Loucy (cell line): Measurements from ENCODE around the gene ZCCHC10.
"Not testable (repeated sequence)": the region's sequence is repeated elsewhere in the genome, so short reads cannot be mapped to it uniquely, and the experiment has no call there.

Source experiments
- H2AFZ ChIP-seq: fragments of 200-600 bp; sonication (generic); 2 replicates; pipeline ENCODE4 v1.6.0; 2016; ENCODE audit warnings: antibody characterized with exemption, mild to moderate bottlenecking, low read length, moderate library complexity
- H3F3A ChIP-seq: fragments of 200-600 bp; 2 replicates; pipeline ENCODE4 v1.6.0; 2016; ENCODE audit warnings: antibody characterized with exemption, low read depth, mild to moderate bottlenecking
- H3K27me3 ChIP-seq: fragments of 200-600 bp; sonication (generic); 2 replicates; pipeline ENCODE4 v1.6.1; 2014; ENCODE audit warnings: low read length, mild to moderate bottlenecking; ENCODE audit not compliant: insufficient read depth, poor library complexity, severe bottlenecking
- H3K36me3 ChIP-seq: fragments of 200-600 bp; sonication (generic); 2 replicates; pipeline ENCODE4 v1.6.1; 2016; ENCODE audit warnings: low read length; ENCODE audit not compliant: insufficient read depth
- H3K4me1 ChIP-seq: fragments of 200-600 bp; sonication (generic); 2 replicates; pipeline ENCODE4 v1.5.1; 2014; ENCODE audit warnings: low read length, mild to moderate bottlenecking; ENCODE audit not compliant: insufficient read depth, poor library complexity, severe bottlenecking
- H3K4me2 ChIP-seq: fragments of 200-600 bp; sonication (generic); 2 replicates; pipeline ENCODE4 v1.6.0; 2014; ENCODE audit warnings: antibody characterized with exemption, low read length, low read depth, mild to moderate bottlenecking; ENCODE audit not compliant: poor library complexity, severe bottlenecking
- H3K4me3 ChIP-seq: fragments of 200-600 bp; sonication (generic); 2 replicates; pipeline ENCODE4 v1.5.1; 2014; ENCODE audit warnings: low read length, mild to moderate bottlenecking, mixed read lengths; ENCODE audit not compliant: poor library complexity, severe bottlenecking
- H3K79me2 ChIP-seq: fragments of 200-600 bp; sonication (generic); 2 replicates; pipeline ENCODE4 v1.6.1; 2014; ENCODE audit warnings: low read length; ENCODE audit not compliant: insufficient read depth
- H3K9ac ChIP-seq: fragments of 200-600 bp; sonication (generic); 2 replicates; pipeline ENCODE4 v1.6.0; 2014; ENCODE audit warnings: mild to moderate bottlenecking, low read depth, low read length, moderate library complexity; ENCODE audit not compliant: poor library complexity, severe bottlenecking
- H3K9me2 ChIP-seq: fragments of 200-600 bp; sonication (generic); replicated peaks from 2 replicates; pipeline ENCODE4 v1.6.1; 2016; ENCODE audit warnings: low read depth, low read length, mixed read lengths
- H3K9me3 ChIP-seq: fragments of 200-600 bp; sonication (generic); 2 replicates; pipeline ENCODE4 v1.6.1; 2014; ENCODE audit warnings: mild to moderate bottlenecking, antibody characterized with exemption, low read length, low read depth; ENCODE audit not compliant: insufficient read depth
- H4K20me1 ChIP-seq: fragments of 200-600 bp; sonication (generic); 2 replicates; pipeline ENCODE4 v1.6.0; 2014; ENCODE audit warnings: antibody characterized with exemption, low read length, mild to moderate bottlenecking; ENCODE audit not compliant: insufficient read depth, poor library complexity, severe bottlenecking
- EZH2phosphoT487 ChIP-seq: fragments of 200-600 bp; IDR thresholded peaks from 2 replicates; pipeline ENCODE4 v1.6.1; 2018; ENCODE audit warnings: antibody characterized with exemption, mild to moderate bottlenecking, moderate library complexity, borderline replicate concordance
- TF ChIP-seq, protein P1 (sequence below): fragments of 200-600 bp; sonication (generic); conservative IDR thresholded peaks from 2 replicates; pipeline ENCODE4 v1.5.1; 2014; ENCODE audit warnings: mild to moderate bottlenecking, antibody characterized with exemption, low read length

Gene ZCCHC10

DNA sequence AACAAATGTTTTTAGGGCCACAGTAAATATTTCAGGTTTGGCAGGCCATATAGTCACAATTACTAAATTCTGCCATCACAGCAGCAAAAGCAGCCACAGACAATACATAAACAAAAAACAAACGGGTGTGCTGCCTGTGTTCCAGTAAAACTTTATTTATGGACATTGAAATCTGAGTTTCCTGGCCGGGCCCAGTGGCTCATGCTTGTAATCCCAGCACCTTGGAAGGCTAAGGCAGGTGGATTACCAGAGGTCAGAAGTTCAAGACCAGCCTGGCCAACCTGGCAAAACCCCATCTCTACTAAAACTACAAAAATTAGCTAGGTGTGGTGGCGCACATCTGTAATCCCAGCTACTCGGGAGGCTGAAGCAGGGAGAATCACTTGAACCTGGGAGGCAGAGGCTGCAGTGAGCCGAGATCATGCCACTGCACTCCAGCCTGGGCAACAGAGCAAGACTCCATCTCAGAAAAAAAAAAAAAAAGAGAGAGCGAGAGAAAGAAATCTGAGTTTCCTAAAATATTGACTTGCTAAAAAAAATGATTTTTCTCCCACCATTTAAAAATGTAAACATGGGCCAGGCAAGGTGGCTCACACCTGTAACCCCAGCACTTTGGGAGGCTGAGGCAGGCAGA, 70.1 kb downstream of the ZCCHC10 start:
- not testable (repeated sequence) for H3K4me2 ChIP-seq, H3F3A ChIP-seq, H3K36me3 ChIP-seq, H3K9ac ChIP-seq, H3K4me3 ChIP-seq, H3K9me2 ChIP-seq, H3K4me1 ChIP-seq, H3K27me3 ChIP-seq, H2AFZ ChIP-seq, H3K9me3 ChIP-seq
- peaks cover 63% of the 10 kb centered on the region for H3K79me2 ChIP-seq
- H4K20me1 ChIP-seq, result peaks cover 16% of the 10 kb centered on the region

DNA sequence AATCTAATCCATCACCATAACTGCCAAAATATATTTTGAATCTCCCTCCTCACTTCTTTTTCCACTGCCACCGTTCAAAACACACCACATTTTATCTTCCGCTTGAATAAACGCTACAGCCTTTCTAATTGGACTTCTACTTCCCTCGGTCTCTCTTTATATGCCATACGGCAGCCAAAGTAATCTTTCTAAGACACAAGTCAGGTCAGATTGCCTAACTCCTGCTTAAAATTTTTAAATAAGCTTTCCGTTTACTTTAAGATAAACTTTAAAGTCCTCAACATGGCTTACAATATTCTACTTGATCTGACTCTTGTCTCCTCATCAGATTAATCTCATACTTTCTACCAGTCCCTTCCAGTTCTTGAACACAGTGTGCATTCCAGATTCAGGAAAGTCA, 72.6 kb downstream of the ZCCHC10 start:
- H3K36me3 ChIP-seq, result peaks cover 3% of the 10 kb centered on the region; the same call in 1 of the 2 replicates
- H4K20me1 ChIP-seq, result peaks cover 8% of the 10 kb centered on the region
- H2AFZ ChIP-seq, result no peak overlapping the region

DNA sequence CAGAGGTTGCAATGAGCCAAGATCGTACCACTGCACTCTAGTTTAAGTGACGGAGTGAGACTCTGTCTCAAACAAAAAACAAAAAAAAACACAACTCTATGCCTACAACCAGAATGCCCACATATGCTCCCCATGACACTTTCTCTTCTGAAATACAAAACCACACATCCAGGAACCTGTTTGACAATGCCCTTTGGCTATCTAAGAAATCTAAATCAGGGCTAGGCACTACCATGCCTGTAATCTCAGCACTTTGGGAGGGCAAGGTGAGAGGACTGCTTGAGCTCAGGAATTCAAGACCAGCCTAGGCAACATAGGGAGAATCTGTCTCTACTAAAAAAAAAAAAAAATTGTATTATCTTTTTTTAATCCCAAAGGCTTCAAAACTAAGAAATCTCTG, 73.5 kb downstream of the ZCCHC10 start:
- H3F3A ChIP-seq, result no peaks in the 10 kb centered on the region
- H4K20me1 ChIP-seq, result peaks cover 1% of the 10 kb centered on the region
- no peak overlapping the region for H3K9ac ChIP-seq
- no peaks in the 10 kb centered on the region for H3K9me3 ChIP-seq
- peaks cover 43% of the 10 kb centered on the region; the same call in 1 of the 2 replicates for H3K79me2 ChIP-seq
- H3K36me3 ChIP-seq, result peaks cover 3% of the 10 kb centered on the region; the same call in 1 of the 2 replicates
- H3K9me2 ChIP-seq, result no peaks in the 10 kb centered on the region
- no peak for TF ChIP-seq EZH2phosphoT487
- TF ChIP-seq, protein P1, sequence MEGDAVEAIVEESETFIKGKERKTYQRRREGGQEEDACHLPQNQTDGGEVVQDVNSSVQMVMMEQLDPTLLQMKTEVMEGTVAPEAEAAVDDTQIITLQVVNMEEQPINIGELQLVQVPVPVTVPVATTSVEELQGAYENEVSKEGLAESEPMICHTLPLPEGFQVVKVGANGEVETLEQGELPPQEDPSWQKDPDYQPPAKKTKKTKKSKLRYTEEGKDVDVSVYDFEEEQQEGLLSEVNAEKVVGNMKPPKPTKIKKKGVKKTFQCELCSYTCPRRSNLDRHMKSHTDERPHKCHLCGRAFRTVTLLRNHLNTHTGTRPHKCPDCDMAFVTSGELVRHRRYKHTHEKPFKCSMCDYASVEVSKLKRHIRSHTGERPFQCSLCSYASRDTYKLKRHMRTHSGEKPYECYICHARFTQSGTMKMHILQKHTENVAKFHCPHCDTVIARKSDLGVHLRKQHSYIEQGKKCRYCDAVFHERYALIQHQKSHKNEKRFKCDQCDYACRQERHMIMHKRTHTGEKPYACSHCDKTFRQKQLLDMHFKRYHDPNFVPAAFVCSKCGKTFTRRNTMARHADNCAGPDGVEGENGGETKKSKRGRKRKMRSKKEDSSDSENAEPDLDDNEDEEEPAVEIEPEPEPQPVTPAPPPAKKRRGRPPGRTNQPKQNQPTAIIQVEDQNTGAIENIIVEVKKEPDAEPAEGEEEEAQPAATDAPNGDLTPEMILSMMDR, result no peak
- H3K4me1 ChIP-seq, result no peaks in the 10 kb centered on the region
- H3K4me2 ChIP-seq, result no peak overlapping the region
- H3K4me3 ChIP-seq, result no peak overlapping the region
- H3K27me3 ChIP-seq, result no peaks in the 10 kb centered on the region
- no peak overlapping the region for H2AFZ ChIP-seq

More for the DNA sequence above, 72.6 kb downstream of the ZCCHC10 start:
- H3K4me2 ChIP-seq, result no peak overlapping the region
- H3K9me2 ChIP-seq, result no peaks in the 10 kb centered on the region
- no peaks in the 10 kb centered on the region for H3K9me3 ChIP-seq
- peaks cover 49% of the 10 kb centered on the region; the same call in 1 of the 2 replicates for H3K79me2 ChIP-seq
- H3F3A ChIP-seq, result no peaks in the 10 kb centered on the region
- H3K9ac ChIP-seq, result no peak overlapping the region
- TF ChIP-seq EZH2phosphoT487, result no peak
- TF ChIP-seq, protein P1, result no peak
- no peaks in the 10 kb centered on the region for H3K4me1 ChIP-seq
- no peak overlapping the region for H3K4me3 ChIP-seq
- H3K27me3 ChIP-seq, result no peaks in the 10 kb centered on the region

DNA sequence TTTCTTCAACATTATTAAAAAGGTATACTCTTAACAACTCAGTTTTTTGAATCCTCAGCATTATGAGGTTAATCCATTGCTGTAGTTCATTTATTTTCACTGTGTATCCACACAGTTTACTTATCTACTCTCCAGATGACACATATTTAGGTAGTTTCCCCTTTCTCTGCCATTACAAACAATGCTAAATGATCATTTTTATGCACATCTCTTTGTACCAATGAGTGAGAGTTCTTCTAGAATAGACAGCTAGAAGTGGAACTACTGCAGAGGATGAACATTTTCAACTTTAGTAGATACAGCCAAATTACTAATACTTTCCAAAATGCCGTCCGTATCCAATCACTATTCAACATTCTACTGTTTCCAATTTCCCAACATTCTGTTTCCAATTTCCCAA, 74.5 kb downstream of the ZCCHC10 start:
- Histone ChIP-seq H3F3A (no peaks in the 10 kb centered on the region), H3K4me2 (no peak overlapping the region), H2AFZ (no peak overlapping the region), H3K4me3 (no peak overlapping the region), H3K4me1 (no peaks in the 10 kb centered on the region), H3K36me3 (peaks cover 3% of the 10 kb centered on the region; the same call in 1 of the 2 replicates), H3K9me2 (no peaks in the 10 kb centered on the region), H3K9ac (no peak overlapping the region), H4K20me1 (no peaks in the 10 kb centered on the region), H3K27me3 (no peaks in the 10 kb centered on the region), H3K9me3 (no peaks in the 10 kb centered on the region), H3K79me2 (peaks cover 41% of the 10 kb centered on the region; the same call in 1 of the 2 replicates)
- TF ChIP-seq, protein P1, result no peak
- no peak for TF ChIP-seq EZH2phosphoT487
